Stimulated activated CD4-positive, alpha-beta T cell treated with anti-CD3 and anti-CD28 coated beads, Interleukin-1b, Interleukin-23, amount 100 ng/mL, for 4 hours (primary cell): Measurements from ENCODE around the gene ZNG1A.
"Not testable (repeated sequence)": the region's sequence is repeated elsewhere in the genome, so short reads cannot be mapped to it uniquely, and the experiment has no call there.

Experiments
- DNase-seq, 2 donors: peaks; one replicate each; pipeline ENCODE4 v3.0.0-alpha.2; 2020; ENCODE audit warnings: low read depth in 2 of 2

The ZNG1A gene

GRCh38 chr9:178140-178825 is 573 bp downstream of the ZNG1A start:
- peak in 1 of 2 donors; percentile 0 for DNase-seq

DNA sequence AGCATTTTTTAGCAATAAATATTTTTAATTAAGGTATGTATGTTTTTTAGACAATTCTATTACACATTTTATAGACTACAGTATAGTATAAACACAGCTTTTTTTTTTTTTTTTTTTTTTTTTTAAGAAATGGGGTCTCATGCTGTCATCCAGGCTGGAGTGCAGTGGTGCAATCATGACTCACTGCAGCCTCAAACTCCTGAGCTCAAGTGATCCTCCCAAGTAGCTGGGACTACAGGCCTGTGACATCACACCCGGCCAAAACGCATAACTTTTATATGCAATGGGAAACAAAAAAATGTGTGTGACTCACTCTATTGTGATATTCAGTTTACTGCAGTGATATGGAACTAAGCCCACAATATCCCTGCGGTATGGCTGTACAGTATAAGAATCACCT is 9.1 kb downstream of the ZNG1A start:
- DNase-seq = not testable (repeated sequence)

DNA sequence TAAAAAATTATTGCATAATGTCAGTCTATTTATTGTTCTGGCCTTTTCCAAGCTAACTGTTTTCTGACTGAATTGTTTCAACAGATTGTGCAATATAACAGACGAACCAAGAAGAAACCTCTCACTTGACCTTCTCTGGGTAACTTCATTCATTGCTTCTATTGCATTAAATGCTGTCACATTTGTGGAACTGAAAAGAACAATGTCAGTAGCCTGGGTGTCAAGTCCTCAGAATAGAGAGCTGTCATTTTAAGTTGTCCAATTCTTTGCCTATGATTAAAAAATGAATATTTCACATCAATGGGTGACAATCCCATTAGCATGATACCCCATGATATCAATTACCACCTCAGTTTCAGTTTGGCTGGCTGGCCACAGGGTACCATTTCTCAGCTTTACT is 19.0 kb downstream of the ZNG1A start:
- DNase-seq = not testable (repeated sequence)

GRCh38 chr9:151173-151572 is 27.7 kb downstream of the ZNG1A start:
- DNase-seq = not testable (repeated sequence)

DNA sequence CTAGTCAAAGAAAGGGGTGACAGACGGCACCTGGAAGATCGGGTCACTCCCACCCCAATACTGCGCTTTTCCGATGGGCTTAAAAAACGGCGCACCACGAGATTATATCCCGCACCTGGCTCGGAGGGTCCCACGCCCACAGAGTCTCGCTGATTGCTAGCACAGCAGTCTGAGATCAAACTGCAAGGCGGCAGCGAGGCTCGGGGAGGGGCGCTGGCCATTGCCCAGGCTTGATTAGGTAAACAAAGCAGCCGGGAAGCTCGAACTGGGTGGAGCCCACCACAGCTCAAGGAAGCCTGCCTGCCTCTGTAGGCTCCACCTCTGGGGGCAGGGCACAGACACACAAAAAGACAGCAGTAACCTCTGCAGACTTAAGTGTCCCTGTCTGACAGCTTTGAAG is 39.0 kb downstream of the ZNG1A start:
- DNase-seq = not testable (repeated sequence)

- not testable (repeated sequence) for DNase-seq
Measured at GRCh38 chr9:117995-118467, 60.8 kb downstream of the ZNG1A start, which contains the start of gene FOXD4. Gene FOXD4, minus strand, starts transcription at chr9:118417. Its CDS starts 298 bp downstream, at chr9:118119.

DNA sequence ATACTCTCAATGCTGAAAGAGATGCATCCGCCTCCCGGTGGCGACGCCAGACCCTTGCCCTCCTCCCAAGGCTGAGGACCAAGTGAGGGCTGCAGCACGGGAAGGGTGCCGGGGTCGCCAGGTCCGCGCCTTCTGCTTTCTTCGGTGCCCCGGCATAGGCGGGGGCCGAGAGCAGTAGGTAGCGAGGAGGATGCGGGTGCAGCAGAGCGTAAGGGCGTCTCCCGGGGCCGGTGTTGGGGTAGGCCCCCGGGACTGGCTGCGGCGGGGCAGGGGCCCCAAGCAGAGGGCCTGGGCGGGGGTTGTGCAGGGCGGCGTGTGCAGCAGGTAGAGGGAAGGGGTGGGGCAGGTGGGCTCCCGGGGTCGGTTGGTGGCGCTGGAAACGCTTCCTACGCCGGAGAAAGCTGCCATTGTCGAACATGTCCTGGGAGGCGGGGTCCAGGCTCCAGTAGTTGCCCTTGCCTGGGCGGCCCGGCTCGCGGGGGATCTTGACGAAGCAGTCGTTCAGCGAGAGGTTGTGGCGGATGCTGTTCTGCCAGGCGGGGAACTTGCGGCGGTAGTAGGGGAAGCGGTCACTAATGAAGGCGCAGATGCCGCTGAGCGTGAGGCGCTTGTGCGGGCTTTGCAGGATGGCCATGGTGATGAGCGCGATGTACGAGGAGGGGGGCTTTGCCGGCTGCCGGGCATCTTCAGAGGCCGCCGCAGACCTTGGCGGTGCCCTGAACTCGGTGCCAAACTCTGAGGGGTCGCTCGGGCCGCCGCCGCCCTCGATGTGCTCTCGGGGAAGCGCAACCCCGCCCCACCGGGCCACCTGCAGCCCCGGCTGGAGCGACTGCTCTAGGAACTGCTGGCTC is 61.5 kb downstream of the ZNG1A start:
- peak in 1 of 2 donors; percentile 10 for DNase-seq

- DNase-seq = peak in 1 of 2 donors; percentile 6
Measured at GRCh38 chr9:116239-117077, 62.4 kb downstream of the ZNG1A start.

GRCh38 chr9:115118-115451 is 63.8 kb downstream of the ZNG1A start:
- not testable (repeated sequence) for DNase-seq

GRCh38 chr9:114267-115117 is 64.4 kb downstream of the ZNG1A start:
- DNase-seq = peak in 1 of 2 donors; percentile 5

DNA sequence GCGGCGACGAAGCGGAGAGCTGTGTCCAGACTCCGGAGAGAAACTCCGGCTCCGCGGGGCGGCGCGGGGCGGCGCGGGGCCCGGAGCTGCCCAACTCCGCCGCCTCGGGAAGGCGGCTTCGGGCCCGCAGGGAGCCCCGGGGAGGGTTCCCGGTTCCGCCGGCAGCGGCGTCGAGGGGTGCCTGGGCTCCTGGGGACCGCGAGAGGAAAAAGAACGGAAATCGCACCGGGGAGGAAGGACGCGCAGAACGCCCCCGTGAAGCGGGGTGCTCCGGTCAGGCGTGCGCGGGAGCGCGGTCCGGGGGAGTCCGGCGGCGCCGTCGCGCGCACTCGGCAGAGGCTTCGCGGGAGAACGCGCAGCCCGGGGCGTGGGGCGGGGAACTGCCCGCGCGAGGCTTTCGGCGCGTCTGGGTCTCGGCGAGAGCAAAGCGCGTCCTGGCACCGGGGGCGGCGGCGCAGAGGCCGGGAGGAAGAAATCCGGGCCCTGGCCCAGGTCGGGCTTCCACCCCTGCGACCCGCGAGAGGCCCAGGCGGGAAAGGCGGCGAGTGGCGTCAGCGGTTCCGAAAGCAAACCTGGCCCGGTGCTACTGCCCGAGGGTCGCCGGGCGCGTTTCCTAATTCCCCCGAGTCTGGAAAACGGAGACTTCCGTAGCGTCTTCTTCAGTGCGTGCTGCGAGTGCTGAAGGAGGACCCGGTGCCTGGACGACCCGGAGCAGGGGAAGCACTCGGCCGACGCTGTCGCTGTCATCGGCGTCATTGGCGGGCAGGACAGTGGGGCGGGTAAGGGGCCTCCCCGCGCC is 65.2 kb downstream of the ZNG1A start:
- DNase-seq = peak in 1 of 2 donors; percentile 28

DNA sequence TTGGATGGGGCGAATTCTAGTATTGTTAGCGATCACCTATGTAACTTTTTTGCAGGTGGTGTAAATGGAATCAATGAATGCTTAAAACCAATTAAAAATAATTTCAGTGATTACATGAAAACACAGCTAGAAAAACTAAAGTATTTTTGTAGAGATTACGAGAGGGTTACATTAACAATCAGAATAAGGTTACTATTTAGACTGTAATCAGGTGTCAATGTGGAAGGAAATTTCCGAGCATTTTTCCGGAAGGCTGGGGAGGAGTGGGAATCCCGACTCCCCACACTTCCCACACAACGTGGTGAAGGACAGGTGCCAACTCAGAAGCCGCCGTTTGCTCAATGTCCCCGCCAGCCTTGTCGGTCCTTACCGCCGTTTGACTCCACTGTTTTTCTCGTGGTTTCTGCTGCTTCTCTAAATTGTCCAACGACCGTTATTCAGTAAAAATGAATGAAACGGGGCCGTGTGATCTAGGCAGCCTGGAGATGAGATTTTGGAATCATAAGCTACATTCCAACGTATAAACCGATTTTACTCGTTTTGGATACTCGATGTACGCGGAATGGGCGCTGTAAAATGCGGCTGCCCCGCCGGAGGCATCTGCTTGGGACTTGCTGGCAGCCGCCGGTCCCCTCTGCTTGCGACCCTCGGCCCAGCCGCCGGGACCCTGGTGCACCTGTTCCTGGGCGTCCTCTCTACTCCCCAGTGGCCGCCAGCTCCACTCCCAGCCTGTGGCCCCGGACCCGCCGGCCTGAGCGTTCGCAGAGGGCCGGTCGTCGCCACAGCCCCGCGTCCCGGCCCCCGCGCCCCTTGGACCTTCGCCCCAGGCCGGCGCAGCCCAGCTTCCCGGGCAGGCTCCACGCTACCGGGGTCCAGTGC is 66.0 kb downstream of the ZNG1A start:
- DNase-seq = not testable (repeated sequence)

DNA sequence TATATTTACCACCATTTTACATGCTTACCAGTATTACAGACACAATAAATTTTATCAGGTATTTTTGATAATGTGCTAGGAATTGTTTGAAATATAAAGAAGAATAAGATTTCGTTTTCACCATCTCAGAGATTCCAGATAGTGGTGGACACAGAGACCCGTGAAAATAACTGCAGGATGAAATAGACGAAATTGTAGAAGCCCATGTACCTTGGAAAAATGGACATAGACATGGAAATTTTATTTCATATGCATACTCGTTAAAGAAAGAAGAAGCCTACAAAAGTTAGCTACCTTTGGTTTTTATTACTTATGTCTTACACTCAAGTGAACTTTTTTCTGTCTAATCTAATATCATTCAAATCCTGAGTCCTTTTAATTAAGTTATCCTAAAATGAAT is 68.2 kb downstream of the ZNG1A start:
- DNase-seq = not testable (repeated sequence)

DNA sequence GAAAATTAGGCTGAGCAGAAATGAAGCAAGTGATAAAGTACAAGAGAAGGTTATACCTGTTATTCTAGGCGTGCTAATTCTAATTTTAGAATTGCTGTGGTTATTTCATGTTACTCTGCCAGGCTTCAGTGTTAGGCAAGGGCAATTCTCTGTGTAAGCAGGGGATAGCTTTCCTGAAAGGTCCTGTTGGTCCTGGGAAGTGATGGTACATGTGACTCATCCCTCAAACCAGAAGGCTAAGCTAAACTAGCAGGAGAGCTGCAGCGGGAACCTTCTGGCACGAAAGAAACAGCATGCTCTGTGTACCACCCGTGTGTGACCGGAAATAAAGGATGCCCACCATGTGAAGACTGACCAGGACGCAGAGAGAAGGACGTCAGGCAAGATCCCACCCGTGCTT is 69.3 kb downstream of the ZNG1A start:
- DNase-seq = not testable (repeated sequence)

- not testable (repeated sequence) for DNase-seq
Measured at GRCh38 chr9:108742-109495, 69.9 kb downstream of the ZNG1A start.

DNA sequence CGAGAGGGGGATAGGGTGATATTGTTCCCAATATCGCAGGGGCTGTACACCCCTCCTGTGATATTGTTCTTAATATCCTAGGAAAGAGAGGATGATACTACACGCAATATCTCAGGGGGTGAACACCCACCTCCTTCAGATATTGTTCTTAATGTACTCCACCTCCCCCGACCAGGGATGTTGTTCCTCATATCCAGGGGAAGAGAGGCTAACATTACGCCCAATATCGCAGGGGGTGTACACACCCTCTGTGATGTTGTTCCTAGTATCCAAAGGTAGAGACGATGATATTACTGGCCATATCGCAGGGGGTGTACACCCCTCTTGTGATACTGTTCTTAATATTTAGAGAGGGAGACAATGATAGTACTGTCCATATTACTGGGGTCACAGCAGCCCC is 72.9 kb downstream of the ZNG1A start:
- not testable (repeated sequence) for DNase-seq

GRCh38 chr9:100430-100829 is 78.4 kb downstream of the ZNG1A start:
- DNase-seq = not testable (repeated sequence)

DNA sequence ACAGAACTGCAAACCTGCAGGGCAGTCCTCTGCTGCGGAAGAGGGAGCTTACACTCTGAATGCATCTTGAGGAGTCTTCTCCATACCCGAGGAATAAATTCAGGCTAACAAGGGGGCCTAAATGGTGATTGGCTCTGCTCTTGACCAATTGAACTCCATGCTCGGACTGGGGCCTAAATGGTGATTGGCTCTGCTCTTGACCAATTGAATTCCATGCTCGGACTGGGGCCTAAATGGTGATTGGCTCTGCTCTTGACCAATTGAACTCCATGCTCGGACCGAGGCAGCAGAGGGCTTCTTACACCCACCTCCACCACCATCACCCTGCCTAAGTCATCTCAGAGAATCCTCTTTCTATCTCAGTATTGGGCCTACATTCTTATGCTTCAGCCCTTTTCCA is 79.0 kb downstream of the ZNG1A start:
- DNase-seq = not testable (repeated sequence)
